ENCODE data around the gene PAX3.

Gene PAX3

GRCh38 chr2:222174450-222174849 is 124.3 kb downstream of the PAX3 start:
- Histone ChIP-seq H3K4me2 (ENCODE audit: insufficient read depth, low read length, poor library complexity, severe bottlenecking) (no peak overlapping the region), H3K27me3 (ENCODE audit: control insufficient read depth in 3 of 3, insufficient read depth in 3 of 3, low read depth in 1 of 3, low read length in 3 of 3) (peaks cover 0 to 44% (median 0%) of the 10 kb centered on the region in 3 experiments)

DNA sequence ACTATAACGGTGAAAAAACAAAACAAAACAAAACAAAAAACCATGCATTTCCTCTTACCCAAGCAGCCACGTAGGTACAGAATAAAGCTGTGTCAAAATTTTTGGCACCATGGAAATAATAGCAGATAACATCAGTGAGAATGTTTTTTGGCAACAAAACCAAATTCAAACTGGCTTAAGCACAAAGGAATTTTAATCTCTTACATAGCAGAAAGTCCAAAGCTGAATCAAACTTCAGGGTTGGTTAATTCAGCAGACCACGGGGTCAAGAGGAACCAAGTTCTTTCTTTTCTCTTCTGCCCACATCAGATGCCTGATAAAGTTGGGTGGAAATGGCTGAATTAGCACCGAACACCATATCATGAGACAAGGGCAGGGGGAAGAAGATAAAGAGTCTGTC is 129.5 kb downstream of the PAX3 start:
- Histone ChIP-seq H3K36me3 (replicated peaks in 1 of 2; ENCODE audit: control insufficient read depth in 2 of 2, insufficient read depth in 2 of 2, low read length in 2 of 2) (no peaks in the 10 kb centered on the region), H3K14ac (ENCODE audit: low read length) (no peak overlapping the region), H2AK5ac (ENCODE audit: low read depth, low read length) (no peak overlapping the region), H2BK120ac (ENCODE audit: low read depth, low read length) (no peak overlapping the region), H4K8ac (ENCODE audit: low read depth, low read length) (no peak overlapping the region), H3K4me1 (ENCODE audit: control insufficient read depth in 2 of 2, insufficient read depth in 1 of 2, low read depth in 1 of 2, low read length in 2 of 2) (peaks cover 0 to 1% of the 10 kb centered on the region in 2 donors), H3K9me3 (replicated peaks in 1 of 2; ENCODE audit: control insufficient read depth in 2 of 2, insufficient read depth in 1 of 2, low read depth in 1 of 2, low read length in 2 of 2) (no peaks in the 10 kb centered on the region), H2AFZ (ENCODE audit: low read length) (no peak overlapping the region), H3K18ac (ENCODE audit: low read length) (no peak overlapping the region), H2BK5ac (ENCODE audit: low read length) (no peak overlapping the region), H2BK15ac (ENCODE audit: low read length) (no peak overlapping the region), H3K79me1 (ENCODE audit: low read depth, low read length) (no peaks in the 10 kb centered on the region), H3K9ac (ENCODE audit: low read depth, low read length, poor library complexity) (no peak overlapping the region), H3K4me2 (ENCODE audit: insufficient read depth, low read length, poor library complexity, severe bottlenecking) (no peak overlapping the region), H3K4me3 (ENCODE audit: low read length in 2 of 2) (no peak overlapping the region), H3K27ac (replicated peaks; ENCODE audit: low read length) (no peak overlapping the region), H3K23ac (ENCODE audit: low read depth, low read length, poor library complexity) (no peak overlapping the region), H4K91ac (ENCODE audit: low read depth, low read length, poor library complexity) (no peak overlapping the region), H2BK12ac (ENCODE audit: low read length) (no peak overlapping the region), H3K4ac (ENCODE audit: low read length) (no peak overlapping the region), H3K27me3 (ENCODE audit: control insufficient read depth in 3 of 3, insufficient read depth in 3 of 3, low read depth in 1 of 3, low read length in 3 of 3) (peaks cover 0 to 21% (median 0%) of the 10 kb centered on the region in 3 experiments)
- DNase-seq (ENCODE audit: low spot score): no peak
- no CpG with 5 or more reads among the region's 4 CpGs for WGBS, 2 donors (ENCODE audit: extremely low coverage in 2 of 2, insufficient read length in 2 of 2, insufficient replicate concordance in 1 of 2)

More at GRCh38 chr2:222174450-222174849, 124.3 kb downstream of the PAX3 start:
- H3K18ac ChIP-seq (ENCODE audit: low read length): no peak overlapping the region
- no peak overlapping the region for H3K4me3 ChIP-seq (ENCODE audit: low read length in 2 of 2)
- H3K79me1 ChIP-seq (ENCODE audit: low read depth, low read length): no peaks in the 10 kb centered on the region
- no peaks in the 10 kb centered on the region for H3K36me3 ChIP-seq (replicated peaks in 1 of 2; ENCODE audit: control insufficient read depth in 2 of 2, insufficient read depth in 2 of 2, low read length in 2 of 2)
- no peak overlapping the region for H2BK12ac ChIP-seq (ENCODE audit: low read length)
- no peak overlapping the region for H3K4ac ChIP-seq (ENCODE audit: low read length)
- no peak for DNase-seq (ENCODE audit: low spot score)
- no peak overlapping the region for H2BK5ac ChIP-seq (ENCODE audit: low read length)
- no peak overlapping the region for H2BK15ac ChIP-seq (ENCODE audit: low read length)
- no peak overlapping the region for H2AFZ ChIP-seq (ENCODE audit: low read length)
- H3K27ac ChIP-seq (replicated peaks; ENCODE audit: low read length): no peak overlapping the region
- H3K9ac ChIP-seq (ENCODE audit: low read depth, low read length, poor library complexity): no peak overlapping the region
- no peak overlapping the region for H4K8ac ChIP-seq (ENCODE audit: low read depth, low read length)
- no peak overlapping the region for H4K91ac ChIP-seq (ENCODE audit: low read depth, low read length, poor library complexity)
- no peak overlapping the region for H2AK5ac ChIP-seq (ENCODE audit: low read depth, low read length)
- WGBS, 2 donors (ENCODE audit: extremely low coverage in 2 of 2, insufficient read length in 2 of 2, insufficient replicate concordance in 1 of 2): no CpG with 5 or more reads among the region's 3 CpGs
- peaks cover 0 to 4% of the 10 kb centered on the region in 2 donors for H3K4me1 ChIP-seq (ENCODE audit: control insufficient read depth in 2 of 2, insufficient read depth in 1 of 2, low read depth in 1 of 2, low read length in 2 of 2)
- no peak overlapping the region for H3K14ac ChIP-seq (ENCODE audit: low read length)
- H2BK120ac ChIP-seq (ENCODE audit: low read depth, low read length): no peak overlapping the region
- no peak overlapping the region for H3K23ac ChIP-seq (ENCODE audit: low read depth, low read length, poor library complexity)
- no peaks in the 10 kb centered on the region for H3K9me3 ChIP-seq (replicated peaks in 1 of 2; ENCODE audit: control insufficient read depth in 2 of 2, insufficient read depth in 1 of 2, low read depth in 1 of 2, low read length in 2 of 2)

DNA sequence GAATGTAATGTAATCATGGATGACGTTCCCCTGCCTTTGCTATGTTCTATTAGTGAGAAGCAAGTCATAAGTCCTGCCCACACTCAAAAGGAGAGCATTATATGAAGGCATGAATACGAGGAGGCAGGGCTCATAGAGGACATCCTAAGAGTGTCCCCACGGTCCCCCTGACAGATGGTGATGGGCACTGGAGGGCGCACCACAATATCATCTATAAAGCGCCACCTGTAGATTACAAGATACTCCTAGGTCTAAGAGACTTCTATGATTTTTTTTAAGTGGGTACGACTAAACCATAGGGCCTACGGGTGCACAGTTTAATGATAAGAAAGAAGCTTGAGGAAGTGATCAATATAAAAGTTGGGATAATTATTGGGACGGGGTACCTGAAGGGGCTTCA is 131.0 kb downstream of the PAX3 start:
- no peak overlapping the region for H3K4me3 ChIP-seq (ENCODE audit: low read length in 2 of 2)

GRCh38 chr2:222160944-222161343 is 137.9 kb downstream of the PAX3 start:
- no peak overlapping the region for H4K8ac ChIP-seq (ENCODE audit: low read depth, low read length)
- no peak overlapping the region for H2BK12ac ChIP-seq (ENCODE audit: low read length)
- H3K4me3 ChIP-seq (ENCODE audit: low read length in 2 of 2): no peak overlapping the region
- H3K23ac ChIP-seq (ENCODE audit: low read depth, low read length, poor library complexity): no peak overlapping the region
- no peak overlapping the region for H3K14ac ChIP-seq (ENCODE audit: low read length)
- H2AK5ac ChIP-seq (ENCODE audit: low read depth, low read length): no peak overlapping the region
- H3K36me3 ChIP-seq (replicated peaks in 1 of 2; ENCODE audit: control insufficient read depth in 2 of 2, insufficient read depth in 2 of 2, low read length in 2 of 2): no peaks in the 10 kb centered on the region
- H2BK5ac ChIP-seq (ENCODE audit: low read length): no peak overlapping the region
- no peak overlapping the region for H3K18ac ChIP-seq (ENCODE audit: low read length)
- no peak overlapping the region for H3K4me2 ChIP-seq (ENCODE audit: insufficient read depth, low read length, poor library complexity, severe bottlenecking)
- H3K9me3 ChIP-seq (replicated peaks in 1 of 2; ENCODE audit: control insufficient read depth in 2 of 2, insufficient read depth in 1 of 2, low read depth in 1 of 2, low read length in 2 of 2): no peaks in the 10 kb centered on the region
- no peaks in the 10 kb centered on the region for H3K79me1 ChIP-seq (ENCODE audit: low read depth, low read length)
- H3K27ac ChIP-seq (replicated peaks; ENCODE audit: low read length): no peak overlapping the region
- H3K27me3 ChIP-seq (ENCODE audit: control insufficient read depth in 3 of 3, insufficient read depth in 3 of 3, low read depth in 1 of 3, low read length in 3 of 3): peaks cover 0 to 7% (median 0%) of the 10 kb centered on the region in 3 experiments
- no peak overlapping the region for H2BK15ac ChIP-seq (ENCODE audit: low read length)
- no peak overlapping the region for H3K4ac ChIP-seq (ENCODE audit: low read length)
- no peak overlapping the region for H3K9ac ChIP-seq (ENCODE audit: low read depth, low read length, poor library complexity)
- WGBS, 2 donors (ENCODE audit: extremely low coverage in 2 of 2, insufficient read length in 2 of 2, insufficient replicate concordance in 1 of 2): no CpG with 5 or more reads among the region's 5 CpGs
- no peak overlapping the region for H4K91ac ChIP-seq (ENCODE audit: low read depth, low read length, poor library complexity)
- no peak for DNase-seq (ENCODE audit: low spot score)
- H2BK120ac ChIP-seq (ENCODE audit: low read depth, low read length): no peak overlapping the region
- H3K4me1 ChIP-seq (ENCODE audit: control insufficient read depth in 2 of 2, insufficient read depth in 1 of 2, low read depth in 1 of 2, low read length in 2 of 2): peaks cover 0 to 3% of the 10 kb centered on the region in 2 donors
- no peak overlapping the region for H2AFZ ChIP-seq (ENCODE audit: low read length)

More for the DNA sequence above, 131.0 kb downstream of the PAX3 start:
- no peak overlapping the region for H2BK120ac ChIP-seq (ENCODE audit: low read depth, low read length)
- H3K23ac ChIP-seq (ENCODE audit: low read depth, low read length, poor library complexity): no peak overlapping the region
- H2BK15ac ChIP-seq (ENCODE audit: low read length): no peak overlapping the region
- H3K4ac ChIP-seq (ENCODE audit: low read length): no peak overlapping the region
- no peak overlapping the region for H4K91ac ChIP-seq (ENCODE audit: low read depth, low read length, poor library complexity)
- H3K79me1 ChIP-seq (ENCODE audit: low read depth, low read length): no peaks in the 10 kb centered on the region
- no peak overlapping the region for H2BK12ac ChIP-seq (ENCODE audit: low read length)
- no peak overlapping the region for H3K9ac ChIP-seq (ENCODE audit: low read depth, low read length, poor library complexity)
- H3K9me3 ChIP-seq (replicated peaks in 1 of 2; ENCODE audit: control insufficient read depth in 2 of 2, insufficient read depth in 1 of 2, low read depth in 1 of 2, low read length in 2 of 2): no peaks in the 10 kb centered on the region
- peaks cover 0 to 10% (median 0%) of the 10 kb centered on the region in 3 experiments for H3K27me3 ChIP-seq (ENCODE audit: control insufficient read depth in 3 of 3, insufficient read depth in 3 of 3, low read depth in 1 of 3, low read length in 3 of 3)
- no peak overlapping the region for H2AK5ac ChIP-seq (ENCODE audit: low read depth, low read length)
- H3K14ac ChIP-seq (ENCODE audit: low read length): no peak overlapping the region
- WGBS, 2 donors (ENCODE audit: extremely low coverage in 2 of 2, insufficient read length in 2 of 2, insufficient replicate concordance in 1 of 2): no CpG with 5 or more reads among the region's 8 CpGs
- no peak overlapping the region for H2BK5ac ChIP-seq (ENCODE audit: low read length)
- H4K8ac ChIP-seq (ENCODE audit: low read depth, low read length): no peak overlapping the region
- H2AFZ ChIP-seq (ENCODE audit: low read length): no peak overlapping the region
- DNase-seq (ENCODE audit: low spot score): no peak
- no peaks in the 10 kb centered on the region for H3K4me1 ChIP-seq (ENCODE audit: control insufficient read depth in 2 of 2, insufficient read depth in 1 of 2, low read depth in 1 of 2, low read length in 2 of 2)
- no peak overlapping the region for H3K27ac ChIP-seq (replicated peaks; ENCODE audit: low read length)
- no peaks in the 10 kb centered on the region for H3K36me3 ChIP-seq (replicated peaks in 1 of 2; ENCODE audit: control insufficient read depth in 2 of 2, insufficient read depth in 2 of 2, low read length in 2 of 2)
- H3K4me2 ChIP-seq (ENCODE audit: insufficient read depth, low read length, poor library complexity, severe bottlenecking): no peak overlapping the region
- no peak overlapping the region for H3K18ac ChIP-seq (ENCODE audit: low read length)
